H1 (cell line): Measurements from ENCODE around the gene TMEM255A. TPM values are rescaled to one million over a fixed set of nuclear protein-coding genes. Genes with fewer than 3 reads are reported as not detected.

Experiments
- CTCF ChIA-PET: fragments of 300-600 bp; sonication (Branson Sonifier 250); formaldehyde crosslinking; loops from one replicate; lab custom pipeline; 2021; ENCODE audit not compliant: partially characterized antibody; lab: Charles Lee
- POLR2A ChIA-PET: fragments of 300-600 bp; sonication (Branson Sonifier 250); formaldehyde crosslinking; loops from one replicate; lab custom pipeline; 2021; ENCODE audit warnings: inconsistent platforms; ENCODE audit not compliant: partially characterized antibody; lab: Charles Lee
- DNase-seq, 2 experiments: peaks; one replicate each; pipeline versions ENCODE4 v3.0.0 to v3.0.0-alpha.2; 2010 to 2022; ENCODE audit warnings: low spot score in 2 of 2, low read depth in 1 of 2, mixed read lengths in 1 of 2
- FAIRE-seq: peaks from 2 replicates; lab custom pipeline; 2011; peaks lifted over from hg19 to GRCh38; lab: Jason Lieb, UNC
- H2AFZ ChIP-seq: 2 replicates; pipeline ENCODE4 v1.8.1; 2012; ENCODE audit warnings: low read length, inconsistent platforms
- H2AK5ac ChIP-seq: 2 replicates; pipeline ENCODE4 v1.6.1; 2013; ENCODE audit warnings: low read depth, low read length
- H2BK120ac ChIP-seq: replicated peaks from 2 replicates; pipeline ENCODE3; 2013; ENCODE audit warnings: low read depth, low read length, inconsistent platforms
- H2BK12ac ChIP-seq: 2 replicates; pipeline ENCODE4 v1.6.1; 2013; ENCODE audit warnings: low read depth, low read length
- H2BK15ac ChIP-seq: 2 replicates; pipeline ENCODE4 v1.6.1; 2013; ENCODE audit warnings: low read length
- H2BK20ac ChIP-seq: 2 replicates; pipeline ENCODE4 v1.6.1; 2013; ENCODE audit warnings: low read length
- H2BK5ac ChIP-seq: 2 replicates; pipeline ENCODE4 v1.6.1; 2013; ENCODE audit warnings: low read depth, low read length
- H3K14ac ChIP-seq: 2 replicates; pipeline ENCODE4 v1.6.1; 2013; ENCODE audit warnings: inconsistent platforms; ENCODE audit not compliant: insufficient read length
- H3K18ac ChIP-seq: 2 replicates; pipeline ENCODE4 v1.6.1; 2013; ENCODE audit warnings: low read length; ENCODE audit errors: extremely low read depth
- H3K23ac ChIP-seq: 2 replicates; pipeline ENCODE4 v1.6.1; 2013; ENCODE audit warnings: inconsistent platforms; ENCODE audit not compliant: insufficient read length
- H3K23me2 ChIP-seq: 2 replicates; pipeline ENCODE4 v1.6.1; 2013; ENCODE audit warnings: low read depth, low read length
- H3K27ac ChIP-seq: 2 replicates; pipeline ENCODE4 v1.6.1; 2011; ENCODE audit warnings: low read depth, low read length, inconsistent platforms
- H3K27me3 ChIP-seq, 4 experiments: replicated peaks in 1 of 4; 1 replicate in 1 of 4; 2 replicates in 3 of 4; pipeline versions ENCODE4 v1.6.1 to v1.8.1; 2011 to 2013; ENCODE audit warnings: low read length in 3 of 4, mild to moderate bottlenecking in 3 of 4, inconsistent platforms in 2 of 4, mixed read lengths in 2 of 4, moderate library complexity in 1 of 4; ENCODE audit not compliant: control insufficient read depth in 3 of 4, insufficient read depth in 3 of 4; ENCODE audit errors: extremely low read depth in 1 of 4
- H3K36me3 ChIP-seq, 4 experiments: 2 replicates each; pipeline versions ENCODE4 v1.6.1 to v1.8.1; 2011 to 2013; ENCODE audit warnings: mild to moderate bottlenecking in 4 of 4, low read length in 3 of 4, moderate library complexity in 2 of 4, control low read depth in 1 of 4, inconsistent platforms in 1 of 4; ENCODE audit not compliant: insufficient read depth in 4 of 4, control insufficient read depth in 2 of 4
- H3K4ac ChIP-seq: replicated peaks from 2 replicates; pipeline ENCODE3; 2013; ENCODE audit warnings: low read length, low read depth, mixed read lengths, inconsistent platforms; ENCODE audit not compliant: insufficient read length
- H3K4me1 ChIP-seq, 4 experiments: replicated peaks in 1 of 4; 1 replicate in 1 of 4; 2 replicates in 3 of 4; pipeline versions ENCODE4 v1.6.1 to v1.8.1; 2011 to 2013; ENCODE audit warnings: low read length in 3 of 4, inconsistent platforms in 2 of 4, mixed read lengths in 1 of 4; ENCODE audit not compliant: insufficient read depth in 4 of 4, control insufficient read depth in 3 of 4
- H3K4me2 ChIP-seq, 2 experiments: 2 replicates each; pipeline versions ENCODE4 v1.6.1 to v1.8.1; 2011 to 2013; ENCODE audit warnings: low read depth in 2 of 2, low read length in 2 of 2, control low read depth in 1 of 2, inconsistent platforms in 1 of 2, mild to moderate bottlenecking in 1 of 2; ENCODE audit not compliant: insufficient read depth in 1 of 2
- H3K4me3 ChIP-seq, 4 experiments: fragments of 200-600, 300-600 bp in 1 of 4; sonication (generic), shearing (Covaris generic), sonication (Bioruptor Twin) in 1 of 4; 2 replicates each; pipeline versions ENCODE4 v1.5.1 to v1.8.1; 2011 to 2016; ENCODE audit warnings: low read length in 4 of 4, low read depth in 3 of 4, control low read depth in 2 of 4, inconsistent platforms in 2 of 4, mild to moderate bottlenecking in 2 of 4, mixed read lengths in 1 of 4, moderate library complexity in 1 of 4; ENCODE audit not compliant: insufficient read depth in 2 of 4; ENCODE audit errors: extremely low read depth in 1 of 4
- H3K56ac ChIP-seq: replicated peaks from 2 replicates; pipeline ENCODE3; 2013; ENCODE audit warnings: low read depth, mild to moderate bottlenecking, mixed read lengths, low read length, inconsistent platforms; ENCODE audit not compliant: insufficient read length
- H3K79me1 ChIP-seq: 2 replicates; pipeline ENCODE4 v1.6.1; 2013; ENCODE audit warnings: low read depth, low read length, control low read depth
- H3K79me2 ChIP-seq, 2 experiments: 2 replicates each; pipeline versions ENCODE4 v1.6.1 to v1.8.1; 2012 to 2013; ENCODE audit warnings: low read length in 2 of 2, mild to moderate bottlenecking in 2 of 2, inconsistent platforms in 1 of 2; ENCODE audit not compliant: insufficient read depth in 2 of 2, control insufficient read depth in 1 of 2
- H3K9ac ChIP-seq, 4 experiments: replicated peaks in 1 of 4; 1 replicate in 1 of 4; 2 replicates in 3 of 4; pipeline versions ENCODE4 v1.6.1 to v1.8.1; 2011 to 2013; ENCODE audit warnings: low read depth in 3 of 4, low read length in 3 of 4, control low read depth in 2 of 4, mild to moderate bottlenecking in 2 of 4, moderate library complexity in 2 of 4, inconsistent platforms in 1 of 4; ENCODE audit errors: extremely low read depth in 1 of 4
- H3K9me3 ChIP-seq, 2 experiments: 2 replicates each; pipeline versions ENCODE4 v1.6.1 to v1.8.1; 2012 to 2013; ENCODE audit warnings: mild to moderate bottlenecking in 2 of 2, moderate library complexity in 2 of 2, control low read depth in 1 of 2, inconsistent platforms in 1 of 2, low read depth in 1 of 2, low read length in 1 of 2, mixed read lengths in 1 of 2; ENCODE audit not compliant: insufficient read depth in 2 of 2
- H4K20me1 ChIP-seq, 2 experiments: replicated peaks in 1 of 2; 2 replicates each; pipeline versions ENCODE3 to v1.8.1; 2011 to 2013; ENCODE audit warnings: inconsistent platforms in 2 of 2, low read length in 2 of 2, mild to moderate bottlenecking in 1 of 2; ENCODE audit not compliant: insufficient read depth in 2 of 2, control insufficient read depth in 1 of 2
- H4K5ac ChIP-seq: 2 replicates; pipeline ENCODE4 v1.6.1; 2013; ENCODE audit warnings: low read length, low read depth, mixed read lengths, inconsistent platforms; ENCODE audit not compliant: insufficient read length
- H4K8ac ChIP-seq: 2 replicates; pipeline ENCODE4 v1.8.0; 2013; ENCODE audit warnings: mild to moderate bottlenecking, moderate library complexity, low read length, inconsistent platforms; ENCODE audit not compliant: insufficient read depth; ENCODE audit errors: extremely low read depth
- H4K91ac ChIP-seq: replicated peaks from 2 replicates; pipeline ENCODE3; 2013; ENCODE audit warnings: low read length, mixed read lengths, inconsistent platforms; ENCODE audit not compliant: insufficient read length
- WGBS, 2 experiments: shearing (Covaris generic) in 1 of 2; methylation state at CpG; one replicate each; pipeline versions ENCODE4 v1.1.6 to v1.1.7; 2013 to 2015; ENCODE audit warnings: low lambda C conversion rate in 2 of 2, mixed read lengths in 2 of 2, inconsistent platforms in 1 of 2, low coverage in 1 of 2, missing lambda C conversion rate in 1 of 2; ENCODE audit not compliant: insufficient replicate concordance in 2 of 2, insufficient coverage in 1 of 2, insufficient read length in 1 of 2; ENCODE audit errors: extremely low coverage in 1 of 2, missing lambda C conversion rate in 1 of 2; 5-methylcytosine and 5-hydroxymethylcytosine counted together
- polyA plus RNA-seq, 7 experiments: library from polyadenylated mRNA; depleted of rRNA in 3 of 7; stranded (reverse) in 5 of 7; unstranded in 2 of 7; fragments of >200 nt in 5 of 7; fragments of 200-250 nt in 2 of 7; gene quantifications; 1 replicate in 5 of 7; 2 replicates in 1 of 7; 4 replicates in 1 of 7; pipeline versions ENCODE4 v1.2.1 to v1.2.3, GENCODE V29; 2011 to 2013; ENCODE audit warnings: missing spikeins in 2 of 7, mixed read lengths in 2 of 7
- total RNA-seq: library from RNA; stranded (reverse); fragmentation: NEBNext Ultra II Directional; extraction: Animal tissue kit (Norgen Biotek cat#: 25700); gene quantifications from 2 replicates; pipeline ENCODE4 v1.2.1, GENCODE V29; 2021

TMEM255A gene
- total and polyA plus RNA-seq, 2 of the 8 experiments (the other 6 are each of a cell fraction or from before 2014, with no cell fraction given): 0.73 to 2.3 TPM

DNA sequence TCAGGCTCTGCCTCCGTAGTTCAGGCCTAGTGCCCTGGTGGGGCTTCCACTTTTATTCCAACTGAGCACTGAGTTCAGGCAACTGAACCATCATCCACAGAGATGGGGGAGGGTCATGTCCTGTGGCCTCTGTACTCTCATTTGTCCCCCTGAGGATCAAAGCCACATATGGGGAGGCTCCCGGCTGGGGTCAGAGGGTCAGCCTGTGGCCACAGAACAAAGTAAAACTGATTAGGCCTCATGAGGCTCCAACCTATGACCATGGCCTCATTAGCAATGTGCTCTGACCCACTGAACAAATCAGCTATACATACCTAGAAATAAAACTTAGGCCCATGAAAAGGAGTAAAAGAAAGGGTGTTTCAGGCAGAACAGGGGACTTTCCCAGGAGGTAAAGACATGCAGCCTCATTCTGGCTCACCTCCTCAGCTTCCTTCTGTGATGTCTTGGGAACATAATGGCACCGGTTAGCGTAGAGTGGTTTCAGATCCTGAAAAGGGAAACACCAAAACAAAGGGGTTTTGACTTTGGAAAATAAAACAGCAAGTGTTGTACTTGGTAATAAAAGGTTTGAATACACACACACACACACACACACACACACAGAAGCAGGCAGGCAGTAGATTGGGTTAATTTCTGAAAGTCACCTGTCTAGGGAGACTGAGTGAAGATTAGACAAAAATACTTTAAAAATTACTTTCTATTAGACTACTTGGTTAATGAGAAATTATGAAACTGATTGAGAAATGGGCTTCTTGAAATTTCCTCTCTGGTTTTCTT lies 24.3 kb downstream of the TMEM255A start:
- Histone ChIP-seq H2BK120ac (no peak overlapping the region), H3K4me2 (no peak overlapping the region), H2BK12ac (no peak overlapping the region), H3K23me2 (no peaks in the 10 kb centered on the region), H4K5ac (no peak overlapping the region), H3K18ac (no peak overlapping the region), H3K36me3 (no peaks in the 10 kb centered on the region), H3K4ac (no peak overlapping the region), H4K91ac (no peak overlapping the region), H3K9me3 (no peaks in the 10 kb centered on the region), H2BK5ac (no peak overlapping the region), H2AK5ac (no peak overlapping the region), H2BK15ac (no peak overlapping the region), H2AFZ (no peak overlapping the region), H3K56ac (no peak overlapping the region), H4K20me1 (no peaks in the 10 kb centered on the region), H3K27me3 (no peaks in the 10 kb centered on the region), H3K27ac (no peak overlapping the region), H3K4me3 (no peak overlapping the region), H2BK20ac (no peak overlapping the region), H3K23ac (no peak overlapping the region), H3K14ac (no peak overlapping the region), H3K9ac (no peak overlapping the region), H3K79me1 (no peaks in the 10 kb centered on the region), H3K79me2 (no peaks in the 10 kb centered on the region), H4K8ac (no peak overlapping the region), H3K4me1 (no peaks in the 10 kb centered on the region)
- DNase-seq (no peak), FAIRE-seq (no peak)
- WGBS, 2 experiments: 86% methylated on average over 4 of the region's 4 CpGs; no CpG with 5 or more reads in 1 of the 2 experiments
- ChIA-PET CTCF (interaction anchor here (1.0 to 2.1 kb wide), 4 partner anchors 11 to 165 kb away, joined by 3 to 8 read pairs (median 4); no protein-coding TSS in a partner anchor), POLR2A (interaction anchor here (1.1 kb wide), 1 partner anchor 36 kb away, joined by 3 read pairs; the partner anchor contains the start of gene ZBTB33)
